ENCODE results near the gene TP63. TPM values are rescaled to one million over a fixed set of nuclear protein-coding genes. Genes with fewer than 3 reads are reported as not detected.

Gene TP63
- total RNA-seq, 1 experiment from 2014 or later: 3.6 TPM

DNA sequence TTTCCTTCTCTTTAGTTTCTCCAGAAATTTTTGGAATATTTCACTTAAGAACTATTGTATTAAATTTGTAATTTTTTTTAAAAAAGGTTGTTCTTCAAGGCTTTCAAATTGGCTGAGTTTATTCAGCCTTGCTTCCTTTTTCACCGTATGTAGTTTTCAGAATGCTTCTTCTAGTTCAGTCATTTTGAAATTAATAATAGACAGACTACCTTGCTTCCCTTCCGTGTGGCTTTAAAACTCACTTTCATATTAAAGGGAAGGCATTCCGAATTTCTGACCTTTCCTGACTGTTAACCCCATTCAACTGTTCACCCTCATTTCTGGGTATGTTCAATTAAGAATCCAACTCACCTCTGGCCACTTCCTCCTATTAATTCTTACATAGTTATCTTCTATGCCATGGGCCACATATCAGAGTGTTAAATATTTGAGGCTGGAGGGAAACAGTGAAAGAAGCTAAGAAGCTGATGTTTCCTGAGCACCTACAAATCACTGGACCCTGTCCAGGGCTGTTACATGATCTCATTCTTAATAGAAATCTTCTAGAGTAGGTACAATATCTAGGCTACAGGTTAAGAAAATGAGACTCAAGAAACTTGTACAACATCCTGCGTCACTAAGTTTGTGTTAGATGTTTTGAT lies 252.0 kb downstream of the TP63 start:
- Histone ChIP-seq H3K27me3 (ENCODE audit: insufficient read depth, low read depth) (no peaks in the 10 kb centered on the region), H2AFZ (no peak overlapping the region), H3K4me2 (no peak overlapping the region), H3K9me3 (ENCODE audit: insufficient read depth, low read depth) (0 out of 2 replicates have a peak, but pooled peaks cover 7% of the 10 kb centered on the region), H3K4me1 (replicated peaks; ENCODE audit: insufficient read depth) (no peaks in the 10 kb centered on the region), H3K27ac (no peak overlapping the region), H3K36me3 (ENCODE audit: low read depth) (no peaks in the 10 kb centered on the region), H3K9me2 (ENCODE audit: insufficient read depth) (no peaks in the 10 kb centered on the region), H3K4me3 (no peak overlapping the region), H3F3A (ENCODE audit: insufficient read depth, low read depth) (no peaks in the 10 kb centered on the region), H3K79me2 (ENCODE audit: low read depth) (no peaks in the 10 kb centered on the region), H4K20me1 (ENCODE audit: insufficient read depth) (no peaks in the 10 kb centered on the region)
- TF ChIP-seq EZH2 (IDR thresholded peaks at IDR 0.05; ENCODE audit: low read depth): no peak
- TF ChIP-seq, protein P1, sequence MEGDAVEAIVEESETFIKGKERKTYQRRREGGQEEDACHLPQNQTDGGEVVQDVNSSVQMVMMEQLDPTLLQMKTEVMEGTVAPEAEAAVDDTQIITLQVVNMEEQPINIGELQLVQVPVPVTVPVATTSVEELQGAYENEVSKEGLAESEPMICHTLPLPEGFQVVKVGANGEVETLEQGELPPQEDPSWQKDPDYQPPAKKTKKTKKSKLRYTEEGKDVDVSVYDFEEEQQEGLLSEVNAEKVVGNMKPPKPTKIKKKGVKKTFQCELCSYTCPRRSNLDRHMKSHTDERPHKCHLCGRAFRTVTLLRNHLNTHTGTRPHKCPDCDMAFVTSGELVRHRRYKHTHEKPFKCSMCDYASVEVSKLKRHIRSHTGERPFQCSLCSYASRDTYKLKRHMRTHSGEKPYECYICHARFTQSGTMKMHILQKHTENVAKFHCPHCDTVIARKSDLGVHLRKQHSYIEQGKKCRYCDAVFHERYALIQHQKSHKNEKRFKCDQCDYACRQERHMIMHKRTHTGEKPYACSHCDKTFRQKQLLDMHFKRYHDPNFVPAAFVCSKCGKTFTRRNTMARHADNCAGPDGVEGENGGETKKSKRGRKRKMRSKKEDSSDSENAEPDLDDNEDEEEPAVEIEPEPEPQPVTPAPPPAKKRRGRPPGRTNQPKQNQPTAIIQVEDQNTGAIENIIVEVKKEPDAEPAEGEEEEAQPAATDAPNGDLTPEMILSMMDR (conservative IDR thresholded peaks at IDR 0.05): no peak
- ChIA-PET POLR2A (ENCODE audit: unreplicated experiment) (no interaction called here), CTCF (no interaction called here)
- no peak for DNase-seq
- BruUV-seq (replicated peaks): no TSS peak
- intact Hi-C loops (cut with micrococcal nuclease; ENCODE audit: unreplicated experiment): no loop called here

GRCh38 chr3:189890496-189890895 lies 259.3 kb downstream of the TP63 start:
- no peaks in the 10 kb centered on the region for H3K4me1 ChIP-seq (replicated peaks; ENCODE audit: insufficient read depth)
- no peaks in the 10 kb centered on the region for H3F3A ChIP-seq (ENCODE audit: insufficient read depth, low read depth)
- no peaks in the 10 kb centered on the region for H3K36me3 ChIP-seq (ENCODE audit: low read depth)
- H3K79me2 ChIP-seq (ENCODE audit: low read depth): no peaks in the 10 kb centered on the region
- DNase-seq: no peak
- BruUV-seq (replicated peaks): no TSS peak
- H3K27me3 ChIP-seq (ENCODE audit: insufficient read depth, low read depth): no peaks in the 10 kb centered on the region
- no peak overlapping the region for H2AFZ ChIP-seq
- no peaks in the 10 kb centered on the region for H3K9me2 ChIP-seq (ENCODE audit: insufficient read depth)
- no peak overlapping the region for H3K27ac ChIP-seq
- CTCF ChIA-PET: no interaction called here
- peaks cover 6% of the 10 kb centered on the region; the same call in 1 of the 2 replicates for H3K9me3 ChIP-seq (ENCODE audit: insufficient read depth, low read depth)
- POLR2A ChIA-PET (ENCODE audit: unreplicated experiment): no interaction called here
- no peak for TF ChIP-seq EZH2 (IDR thresholded peaks at IDR 0.05; ENCODE audit: low read depth)
- TF ChIP-seq, protein P1 (conservative IDR thresholded peaks at IDR 0.05): no peak
- no peak overlapping the region for H3K4me3 ChIP-seq
- H4K20me1 ChIP-seq (ENCODE audit: insufficient read depth): no peaks in the 10 kb centered on the region
- intact Hi-C loops (cut with micrococcal nuclease; ENCODE audit: unreplicated experiment): no loop called here
- H3K4me2 ChIP-seq: no peak overlapping the region

GRCh38 chr3:189896533-189896932 lies 265.3 kb downstream of the TP63 start:
- Histone ChIP-seq H3K4me2 (no peak overlapping the region), H3K4me3 (no peak overlapping the region), H3K9me3 (ENCODE audit: insufficient read depth, low read depth) (peaks cover 11% of the 10 kb centered on the region), H3F3A (ENCODE audit: insufficient read depth, low read depth) (no peaks in the 10 kb centered on the region), H3K4me1 (replicated peaks; ENCODE audit: insufficient read depth) (no peaks in the 10 kb centered on the region), H3K79me2 (ENCODE audit: low read depth) (no peaks in the 10 kb centered on the region), H3K36me3 (ENCODE audit: low read depth) (no peaks in the 10 kb centered on the region), H3K27ac (no peak overlapping the region), H4K20me1 (ENCODE audit: insufficient read depth) (no peaks in the 10 kb centered on the region), H3K27me3 (ENCODE audit: insufficient read depth, low read depth) (no peaks in the 10 kb centered on the region), H2AFZ (0 out of 2 replicates have a peak overlapping the region, but pooled peaks have one; percentile 19), H3K9me2 (ENCODE audit: insufficient read depth) (no peaks in the 10 kb centered on the region)
- no peak for TF ChIP-seq EZH2 (IDR thresholded peaks at IDR 0.05; ENCODE audit: low read depth)
- TF ChIP-seq, protein P1 (conservative IDR thresholded peaks at IDR 0.05): no peak
- BruUV-seq (replicated peaks): no TSS peak
- POLR2A ChIA-PET (ENCODE audit: unreplicated experiment): no interaction called here
- intact Hi-C loops (cut with micrococcal nuclease; ENCODE audit: unreplicated experiment): no loop called here
- DNase-seq: no peak
- CTCF ChIA-PET: no interaction called here

Measured in PC-9 (cell line).